A549 (cell line): ENCODE measurements around the gene KRT73.

Experiments used
- CHD2 ChIP-seq: fragments of 150-350 bp; IDR thresholded peaks from 2 replicates; pipeline ENCODE4 v1.6.1; 2014; ENCODE audit warnings: low read length; ENCODE audit not compliant: partially characterized antibody
- EP300 ChIP-seq, 2 experiments: fragments of >200 bp; sonication (Bioruptor Twin); formaldehyde crosslinking; IDR thresholded peaks; 2 replicates in 1 of 2; 3 replicates in 1 of 2; pipeline ENCODE4 v1.6.1; 2016 to 2017
- HDAC2 ChIP-seq: fragments of 200-600 bp; sonication (generic); IDR thresholded peaks from 2 replicates; pipeline ENCODE4 v1.6.1; 2016
- JUN ChIP-seq, 2 experiments: fragments of >200 bp; sonication (Bioruptor Twin); formaldehyde crosslinking; IDR thresholded peaks; 2 replicates in 1 of 2; 3 replicates in 1 of 2; pipeline ENCODE4 v1.6.1; 2016 to 2017
- POLR2A ChIP-seq: IDR thresholded peaks from 2 replicates; pipeline ENCODE4 v1.6.1; 2012; ENCODE audit warnings: mild to moderate bottlenecking, low read length
- RAD21 ChIP-seq, 2 experiments: fragments of >200 bp in 1 of 2; sonication (Bioruptor Twin) in 1 of 2; formaldehyde crosslinking in 1 of 2; IDR thresholded peaks in 1 of 2; conservative IDR thresholded peaks in 1 of 2; 2 replicates in 1 of 2; 3 replicates in 1 of 2; pipeline ENCODE4 v1.6.1; 2012 to 2018; ENCODE audit warnings: inconsistent platforms in 1 of 2
- TF ChIP-seq, protein P1 (sequence below): fragments of >200 bp; sonication (Bioruptor Twin); formaldehyde crosslinking; IDR thresholded peaks from 3 replicates; pipeline ENCODE4 v1.5.1; 2016
- TF ChIP-seq, protein P2 (sequence below): fragments of 450-650 bp; IDR thresholded peaks from 2 replicates; pipeline ENCODE4 v1.6.1; 2014; ENCODE audit warnings: antibody characterized with exemption
- TF ChIP-seq, protein P3 (sequence below): fragments of >200 bp; sonication (Bioruptor Twin); formaldehyde crosslinking; IDR thresholded peaks from 3 replicates; pipeline ENCODE4 v1.6.1; 2016
- TF ChIP-seq, protein P4 (sequence below): fragments of 250-450 bp; sonication (Bioruptor Pico); IDR thresholded peaks from 2 replicates; pipeline ENCODE4 v1.5.0; 2021; ENCODE audit warnings: mild to moderate bottlenecking, moderate library complexity, borderline replicate concordance
- TF ChIP-seq, protein P5 (sequence below): IDR thresholded peaks from 2 replicates; pipeline ENCODE4 v1.6.1; 2012; ENCODE audit warnings: low read depth, borderline replicate concordance

DNA sequence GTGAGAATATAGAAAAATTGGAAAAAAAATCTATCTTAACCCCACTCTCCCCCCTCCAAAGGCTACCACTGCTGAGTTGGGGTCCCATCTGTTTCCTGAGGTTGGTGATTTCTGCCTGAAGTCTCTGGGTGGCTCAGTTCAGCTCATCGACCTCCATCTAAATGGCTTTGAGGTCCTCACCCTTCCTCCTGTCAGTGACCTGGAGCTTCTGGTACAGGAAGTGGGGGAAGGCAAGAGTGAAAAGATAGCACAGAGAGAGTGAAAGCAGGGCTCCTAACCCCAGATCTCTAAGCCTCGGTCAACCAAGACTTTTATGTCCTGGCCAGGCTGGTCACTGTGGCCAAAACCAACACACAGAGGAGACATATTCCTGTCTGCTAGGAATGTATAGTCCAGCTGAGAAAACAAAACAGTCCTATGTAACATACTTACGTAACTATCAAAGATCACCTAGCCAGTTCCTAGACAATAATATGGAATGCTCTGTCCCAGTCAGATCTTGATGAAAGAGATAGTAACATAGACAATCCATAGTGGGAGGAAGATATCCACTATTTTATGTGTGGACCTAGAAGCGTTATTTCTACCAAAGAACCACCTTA, 12.3 kb upstream of the KRT73 start:
- TF ChIP-seq CHD2 (no peak), JUN (IDR thresholded peaks at IDR 0.05) (no peak), EP300 (IDR thresholded peaks at IDR 0.05) (no peak), HDAC2 (no peak), POLR2A (no peak), RAD21 (conservative IDR thresholded peaks at IDR 0.05 in 1 of 2, IDR thresholded peaks at IDR 0.05 in 1 of 2) (no peak)
- TF ChIP-seq, protein P1, sequence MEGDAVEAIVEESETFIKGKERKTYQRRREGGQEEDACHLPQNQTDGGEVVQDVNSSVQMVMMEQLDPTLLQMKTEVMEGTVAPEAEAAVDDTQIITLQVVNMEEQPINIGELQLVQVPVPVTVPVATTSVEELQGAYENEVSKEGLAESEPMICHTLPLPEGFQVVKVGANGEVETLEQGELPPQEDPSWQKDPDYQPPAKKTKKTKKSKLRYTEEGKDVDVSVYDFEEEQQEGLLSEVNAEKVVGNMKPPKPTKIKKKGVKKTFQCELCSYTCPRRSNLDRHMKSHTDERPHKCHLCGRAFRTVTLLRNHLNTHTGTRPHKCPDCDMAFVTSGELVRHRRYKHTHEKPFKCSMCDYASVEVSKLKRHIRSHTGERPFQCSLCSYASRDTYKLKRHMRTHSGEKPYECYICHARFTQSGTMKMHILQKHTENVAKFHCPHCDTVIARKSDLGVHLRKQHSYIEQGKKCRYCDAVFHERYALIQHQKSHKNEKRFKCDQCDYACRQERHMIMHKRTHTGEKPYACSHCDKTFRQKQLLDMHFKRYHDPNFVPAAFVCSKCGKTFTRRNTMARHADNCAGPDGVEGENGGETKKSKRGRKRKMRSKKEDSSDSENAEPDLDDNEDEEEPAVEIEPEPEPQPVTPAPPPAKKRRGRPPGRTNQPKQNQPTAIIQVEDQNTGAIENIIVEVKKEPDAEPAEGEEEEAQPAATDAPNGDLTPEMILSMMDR: no peak
- TF ChIP-seq, protein P2, sequence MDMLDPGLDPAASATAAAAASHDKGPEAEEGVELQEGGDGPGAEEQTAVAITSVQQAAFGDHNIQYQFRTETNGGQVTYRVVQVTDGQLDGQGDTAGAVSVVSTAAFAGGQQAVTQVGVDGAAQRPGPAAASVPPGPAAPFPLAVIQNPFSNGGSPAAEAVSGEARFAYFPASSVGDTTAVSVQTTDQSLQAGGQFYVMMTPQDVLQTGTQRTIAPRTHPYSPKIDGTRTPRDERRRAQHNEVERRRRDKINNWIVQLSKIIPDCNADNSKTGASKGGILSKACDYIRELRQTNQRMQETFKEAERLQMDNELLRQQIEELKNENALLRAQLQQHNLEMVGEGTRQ: no peak
- TF ChIP-seq, protein P3, sequence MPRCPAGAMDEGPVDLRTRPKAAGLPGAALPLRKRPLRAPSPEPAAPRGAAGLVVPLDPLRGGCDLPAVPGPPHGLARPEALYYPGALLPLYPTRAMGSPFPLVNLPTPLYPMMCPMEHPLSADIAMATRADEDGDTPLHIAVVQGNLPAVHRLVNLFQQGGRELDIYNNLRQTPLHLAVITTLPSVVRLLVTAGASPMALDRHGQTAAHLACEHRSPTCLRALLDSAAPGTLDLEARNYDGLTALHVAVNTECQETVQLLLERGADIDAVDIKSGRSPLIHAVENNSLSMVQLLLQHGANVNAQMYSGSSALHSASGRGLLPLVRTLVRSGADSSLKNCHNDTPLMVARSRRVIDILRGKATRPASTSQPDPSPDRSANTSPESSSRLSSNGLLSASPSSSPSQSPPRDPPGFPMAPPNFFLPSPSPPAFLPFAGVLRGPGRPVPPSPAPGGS: no peak
- TF ChIP-seq, protein P4, sequence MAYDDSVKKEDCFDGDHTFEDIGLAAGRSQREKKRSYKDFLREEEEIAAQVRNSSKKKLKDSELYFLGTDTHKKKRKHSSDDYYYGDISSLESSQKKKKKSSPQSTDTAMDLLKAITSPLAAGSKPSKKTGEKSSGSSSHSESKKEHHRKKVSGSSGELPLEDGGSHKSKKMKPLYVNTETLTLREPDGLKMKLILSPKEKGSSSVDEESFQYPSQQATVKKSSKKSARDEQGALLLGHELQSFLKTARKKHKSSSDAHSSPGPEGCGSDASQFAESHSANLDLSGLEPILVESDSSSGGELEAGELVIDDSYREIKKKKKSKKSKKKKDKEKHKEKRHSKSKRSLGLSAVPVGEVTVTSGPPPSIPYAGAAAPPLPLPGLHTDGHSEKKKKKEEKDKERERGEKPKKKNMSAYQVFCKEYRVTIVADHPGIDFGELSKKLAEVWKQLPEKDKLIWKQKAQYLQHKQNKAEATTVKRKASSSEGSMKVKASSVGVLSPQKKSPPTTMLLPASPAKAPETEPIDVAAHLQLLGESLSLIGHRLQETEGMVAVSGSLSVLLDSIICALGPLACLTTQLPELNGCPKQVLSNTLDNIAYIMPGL: no peak
- TF ChIP-seq, protein P5, sequence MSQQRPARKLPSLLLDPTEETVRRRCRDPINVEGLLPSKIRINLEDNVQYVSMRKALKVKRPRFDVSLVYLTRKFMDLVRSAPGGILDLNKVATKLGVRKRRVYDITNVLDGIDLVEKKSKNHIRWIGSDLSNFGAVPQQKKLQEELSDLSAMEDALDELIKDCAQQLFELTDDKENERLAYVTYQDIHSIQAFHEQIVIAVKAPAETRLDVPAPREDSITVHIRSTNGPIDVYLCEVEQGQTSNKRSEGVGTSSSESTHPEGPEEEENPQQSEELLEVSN: no peak
